Adipose tissue (tissue), 3 donors: Measurements from ENCODE around the gene ANXA5. TPM values are rescaled to one million over a fixed set of nuclear protein-coding genes. Genes with fewer than 3 reads are reported as not detected.
"Not testable (repeated sequence)": the region's sequence is repeated elsewhere in the genome, so short reads cannot be mapped to it uniquely, and the experiment has no call there.

ENCODE experiments used
- H3K27ac ChIP-seq: one replicate; pipeline ENCODE4 v1.5.1; 2013; ENCODE audit warnings: low read depth, low read length
- WGBS, 3 donors: extraction: QIAGEN DNeasy Blood & Tissue Kit; methylation state at CpG; one replicate each; pipeline ENCODE4 v1.1.7; 2013; 5-methylcytosine and 5-hydroxymethylcytosine counted together
- polyA plus RNA-seq, 3 donors: library from polyadenylated mRNA; stranded (reverse); fragments of 200-250 nt; gene quantifications; one replicate each; pipeline ENCODE4 v1.2.3, GENCODE V29; 2013
- donor health status: healthy with polysubstance abuse.
- donor health status: Bipolar disorder and iron deficiency.
- donor health status: healthy.

The ANXA5 gene
- polyA plus RNA-seq, 3 donors = 130 to 685 (median 535) TPM

- 69 to 83% (median 70%) methylated on average over 2 of the region's 2 CpGs for WGBS, 3 donors
- no peak overlapping the region for H3K27ac ChIP-seq
These were observed 8.5 kb downstream of the ANXA5 start for GRCh38 chr4:121688261-121688660.

GRCh38 chr4:121686255-121686654, 10.5 kb downstream of the ANXA5 start:
- 57 to 90% (median 85%) methylated on average over 6 of the region's 6 CpGs for WGBS, 3 donors
- no peak overlapping the region for H3K27ac ChIP-seq

- 50 to 95% (median 58%) methylated on average over 2 of the region's 2 CpGs for WGBS, 3 donors
- H3K27ac ChIP-seq = no peak overlapping the region
These were observed 11.5 kb downstream of the ANXA5 start for GRCh38 chr4:121685257-121685656.

- no peak overlapping the region for H3K27ac ChIP-seq
- 70 to 83% (median 83%) methylated on average over 8 of the region's 8 CpGs for WGBS, 3 donors
These were observed 12.2 kb downstream of the ANXA5 start for GRCh38 chr4:121684561-121684960.

GRCh38 chr4:121684016-121684415, 12.8 kb downstream of the ANXA5 start:
- H3K27ac ChIP-seq = no peak overlapping the region
- 95 to 98% (median 96%) methylated on average over 1 of the region's 1 CpG for WGBS, 3 donors

- WGBS, 3 donors = 85 to 90% (median 90%) methylated on average over 3 of the region's 3 CpGs
- H3K27ac ChIP-seq = no peak overlapping the region
These were observed 16.2 kb downstream of the ANXA5 start for GRCh38 chr4:121680571-121680970.

- 78 to 83% (median 79%) methylated on average over 4 of the region's 4 CpGs for WGBS, 3 donors
- H3K27ac ChIP-seq = no peak overlapping the region
These were observed 16.8 kb downstream of the ANXA5 start for GRCh38 chr4:121679951-121680350.

- 66 to 84% (median 82%) methylated on average over 3 of the region's 3 CpGs for WGBS, 3 donors
- H3K27ac ChIP-seq = no peak overlapping the region
These were observed 17.5 kb downstream of the ANXA5 start for GRCh38 chr4:121679267-121679666.

GRCh38 chr4:121677524-121677923, 19.3 kb downstream of the ANXA5 start:
- no peak overlapping the region for H3K27ac ChIP-seq
- WGBS, 3 donors = 85 to 99% (median 91%) methylated on average over 1 of the region's 1 CpG

GRCh38 chr4:121676345-121677075, 20.3 kb downstream of the ANXA5 start:
- no peak overlapping the region for H3K27ac ChIP-seq
- 70 to 80% (median 77%) methylated on average over 6 of the region's 6 CpGs for WGBS, 3 donors

- H3K27ac ChIP-seq = no peak overlapping the region
- 47 to 80% (median 74%) methylated on average over 2 of the region's 2 CpGs for WGBS, 3 donors
These were observed 21.1 kb downstream of the ANXA5 start for GRCh38 chr4:121675715-121676114.

- WGBS, 3 donors = 86 to 94% (median 93%) methylated on average over 2 of the region's 2 CpGs
- H3K27ac ChIP-seq = no peak overlapping the region
These were observed 22.1 kb downstream of the ANXA5 start for GRCh38 chr4:121674696-121675095.

- WGBS, 3 donors = 67 to 90% methylated on average over 1 of the region's 1 CpG; no CpG with 5 or more reads in 1 of the 3 donors
- no peak overlapping the region for H3K27ac ChIP-seq
These were observed 22.6 kb downstream of the ANXA5 start for GRCh38 chr4:121674191-121674590.

GRCh38 chr4:121669163-121669550, 27.6 kb downstream of the ANXA5 start:
- H3K27ac ChIP-seq = no peak overlapping the region
- WGBS, 3 donors = 51 to 74% (median 72%) methylated on average over 2 of the region's 2 CpGs

GRCh38 chr4:121668368-121669162, 28.2 kb downstream of the ANXA5 start:
- H3K27ac ChIP-seq = no peak overlapping the region
- 58 to 87% (median 67%) methylated on average over 4 of the region's 4 CpGs for WGBS, 3 donors

GRCh38 chr4:121666091-121666679, 30.6 kb downstream of the ANXA5 start:
- H3K27ac ChIP-seq = no peak overlapping the region

- no peak overlapping the region for H3K27ac ChIP-seq
- WGBS, 3 donors = 45 to 70% (median 47%) methylated on average over 2 to 3 of the region's 3 CpGs
These were observed 31.4 kb downstream of the ANXA5 start for GRCh38 chr4:121665371-121665770.

- H3K27ac ChIP-seq = no peak overlapping the region
- 71 to 88% (median 73%) methylated on average over 5 of the region's 5 CpGs for WGBS, 3 donors
These were observed 34.6 kb downstream of the ANXA5 start for GRCh38 chr4:121662225-121662624.

- not testable (repeated sequence) for H3K27ac ChIP-seq
- WGBS, 3 donors = 82 to 86% (median 84%) methylated on average over 10 of the region's 10 CpGs
These were observed 36.4 kb downstream of the ANXA5 start for GRCh38 chr4:121660175-121660933.
